GM06990 (cell line): ENCODE data around the gene NT5DC3.
A peak's percentile ranks its signal among the peaks of the same experiment; 100 is the strongest.

ENCODE experiments used
- DNase-seq: peaks from one replicate; pipeline ENCODE4 v3.0.0-alpha.2; 2011; ENCODE audit not compliant: insufficient read length; ENCODE audit errors: extremely low read depth
- H3K27me3 ChIP-seq: replicated peaks from 2 replicates; pipeline ENCODE4 v1.6.0; 2011; ENCODE audit warnings: low read length; ENCODE audit not compliant: control insufficient read depth, insufficient read depth
- H3K36me3 ChIP-seq: 2 replicates; pipeline ENCODE4 v1.5.1; 2011; ENCODE audit warnings: low read length; ENCODE audit not compliant: control insufficient read depth, insufficient read depth
- H3K4me3 ChIP-seq: replicated peaks from 2 replicates; pipeline ENCODE4 v1.5.1; 2011; ENCODE audit warnings: low read depth, mild to moderate bottlenecking, control low read depth, low read length
- CTCF ChIP-seq: IDR thresholded peaks from 2 replicates; pipeline ENCODE4 v1.5.1; 2011; ENCODE audit warnings: low read length, control low read depth, mild to moderate bottlenecking, inconsistent platforms; ENCODE audit not compliant: insufficient read depth, poor library complexity, severe bottlenecking

Gene NT5DC3

GRCh38 chr12:103882861-103883596, 42.0 kb upstream of the NT5DC3 start:
- H3K4me3 ChIP-seq: no peak overlapping the region
- no peak for TF ChIP-seq CTCF
- DNase-seq: peak; percentile 15
- no peaks in the 10 kb centered on the region for H3K36me3 ChIP-seq
- H3K27me3 ChIP-seq: no peaks in the 10 kb centered on the region

GRCh38 chr12:103881261-103881660, 40.2 kb upstream of the NT5DC3 start:
- H3K4me3 ChIP-seq: no peak overlapping the region
- peak; percentile 24 for DNase-seq
- no peak for TF ChIP-seq CTCF
- H3K27me3 ChIP-seq: no peaks in the 10 kb centered on the region
- no peaks in the 10 kb centered on the region for H3K36me3 ChIP-seq

DNA sequence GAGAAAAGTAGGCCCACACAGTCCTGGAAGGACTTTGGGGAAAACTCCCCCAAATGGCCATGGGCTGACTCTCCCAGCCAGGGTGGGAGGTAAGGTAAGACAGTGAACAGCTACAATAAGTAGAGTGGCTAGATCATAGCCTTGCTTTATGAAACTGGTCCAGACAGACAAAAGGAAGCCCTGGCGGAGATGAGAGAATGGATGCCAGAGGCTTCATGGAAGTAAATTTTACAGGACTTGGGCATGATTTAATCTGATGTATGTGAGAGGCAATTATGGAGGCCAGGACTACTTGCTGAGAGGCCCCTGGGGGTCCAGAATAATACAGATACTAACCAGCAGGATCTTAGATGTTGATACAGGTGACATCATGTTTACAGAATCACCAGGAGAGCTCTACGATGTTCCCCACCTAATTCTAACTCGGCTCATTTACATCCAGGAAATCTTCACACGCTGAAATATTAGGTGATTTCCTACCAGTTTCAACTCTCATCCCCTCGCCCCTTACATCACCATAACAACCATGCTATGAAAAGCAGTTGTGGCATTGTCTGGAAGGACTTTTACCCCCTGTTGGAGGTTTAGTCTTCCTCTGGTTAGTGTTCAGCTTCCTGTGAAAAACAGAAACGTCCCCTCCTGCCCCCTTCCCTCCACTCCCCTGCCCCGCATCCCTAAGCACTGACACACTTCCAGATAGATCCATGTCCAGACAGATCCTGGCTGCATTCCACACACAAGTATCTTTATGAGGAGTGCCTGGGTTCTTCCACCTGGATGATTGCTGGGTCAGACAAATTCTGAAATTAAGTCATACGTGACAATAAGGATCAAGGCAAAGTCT, 39.5 kb upstream of the NT5DC3 start:
- Histone ChIP-seq H3K4me3 (peak overlapping the region; percentile 8; the same call in 1 of the 2 replicates), H3K36me3 (no peaks in the 10 kb centered on the region), H3K27me3 (no peaks in the 10 kb centered on the region)
- peak; percentile 41 for DNase-seq
- no peak for TF ChIP-seq CTCF

GRCh38 chr12:103879878-103880277, 38.8 kb upstream of the NT5DC3 start:
- no peak for TF ChIP-seq CTCF
- Histone ChIP-seq H3K4me3 (no peak overlapping the region), H3K27me3 (no peaks in the 10 kb centered on the region), H3K36me3 (no peaks in the 10 kb centered on the region)
- no peak for DNase-seq

DNA sequence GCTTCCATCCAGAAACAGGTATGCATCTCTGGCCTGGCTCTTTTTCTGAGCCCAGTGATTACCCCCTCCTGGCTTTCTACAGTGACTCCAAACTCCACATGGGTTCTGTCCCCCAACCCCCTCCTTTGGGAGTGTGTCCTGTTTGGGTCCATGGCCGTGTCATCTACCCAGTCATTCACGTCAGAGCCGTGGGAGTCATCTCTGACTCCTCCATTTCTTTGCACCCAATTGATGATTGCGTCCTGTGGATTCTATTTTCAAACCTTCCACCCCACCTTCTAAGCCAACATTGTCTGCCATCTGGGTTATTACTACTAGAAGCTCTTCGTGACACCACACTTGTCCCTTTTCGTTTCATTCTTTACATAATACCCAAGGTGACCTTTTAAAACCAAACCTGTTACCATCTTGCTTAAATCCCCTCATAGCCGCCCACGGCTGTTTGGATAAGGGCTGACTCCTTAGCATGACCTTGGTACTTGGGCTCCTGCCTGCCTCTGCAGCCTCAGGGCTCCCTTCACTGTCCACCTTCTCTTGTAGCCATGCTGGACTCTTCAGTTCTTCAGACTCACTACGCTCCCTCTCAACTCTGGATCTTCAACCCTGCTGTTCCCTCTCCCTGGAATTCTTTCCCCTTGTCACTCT, 38.1 kb upstream of the NT5DC3 start:
- Histone ChIP-seq H3K36me3 (no peaks in the 10 kb centered on the region), H3K4me3 (no peak overlapping the region), H3K27me3 (no peaks in the 10 kb centered on the region)
- DNase-seq: no peak
- no peak for TF ChIP-seq CTCF
